Adrenal gland (tissue), 5 donors: ENCODE measurements around the gene DLEU7.

Experiments
- CTCF ChIP-seq, 6 experiments: fragments of 450-650 bp in 4 of 6; fragments of 200-600 bp in 2 of 6; sonication (generic) in 1 of 6; IDR thresholded peaks; 1 replicate in 5 of 6; 2 replicates in 1 of 6; pipeline versions ENCODE4 v1.5.1 to v1.8.0; 2016 to 2021; ENCODE audit warnings: antibody characterized with exemption in 6 of 6, mild to moderate bottlenecking in 2 of 6, moderate library complexity in 1 of 6
- POLR2A ChIP-seq, 2 donors: fragments of 450-650 bp; IDR thresholded peaks; one replicate each; pipeline ENCODE4 v1.6.1; 2017; ENCODE audit warnings: antibody characterized with exemption in 2 of 2, mild to moderate bottlenecking in 2 of 2, moderate library complexity in 1 of 2
- donor health status: DM: no; HTN: no; CAD: no.

GRCh38 chr13:50867637-50867945, 24.1 kb upstream of the DLEU7 start:
- TF ChIP-seq CTCF (IDR thresholded peaks at IDR 0.05) (no peak), POLR2A (IDR thresholded peaks at IDR 0.05) (no peak)
